OCI-LY3 (cell line): ENCODE data around the gene GNG14.

ENCODE experiments used
- CTCF ChIP-seq: fragments of 200-600, 300-600 bp; sonication (generic); IDR thresholded peaks from 2 replicates; pipeline ENCODE4 v1.5.1; 2014; ENCODE audit warnings: antibody characterized with exemption, low read length, low read depth
- EZH2phosphoT487 ChIP-seq: fragments of 200-600 bp; shearing (Covaris generic); IDR thresholded peaks from 2 replicates; pipeline ENCODE4 v1.6.1; 2018; ENCODE audit warnings: antibody characterized with exemption, mixed run types, low read depth

GRCh38 chr19:12706332-12706718, 18.5 kb downstream of the GNG14 start:
- TF ChIP-seq EZH2phosphoT487: no peak
- TF ChIP-seq CTCF: no peak
